Activated CD8-positive, alpha-beta memory T cell treated with anti-CD3 and anti-CD28 coated beads, Interleukin-2, amount 50 U/mL, for 24 hours (primary cell): Measurements from ENCODE around the gene DTNBP1.

Source experiments
- DNase-seq: peaks from one replicate; pipeline ENCODE4 v3.0.0-alpha.2; 2020; ENCODE audit errors: extremely low read depth

Gene DTNBP1

GRCh38 chr6:15481390-15482291 lies 181.2 kb downstream of the DTNBP1 start:
- DNase-seq: no peak

- DNase-seq: no peak
Observed at GRCh38 chr6:15480525-15480924, 182.3 kb downstream of the DTNBP1 start.

GRCh38 chr6:15479761-15480160 lies 183.1 kb downstream of the DTNBP1 start:
- DNase-seq: no peak

- no peak for DNase-seq
Observed at GRCh38 chr6:15477746-15478145, 185.1 kb downstream of the DTNBP1 start.

- DNase-seq: no peak
Observed at GRCh38 chr6:15476631-15477380, 186.0 kb downstream of the DTNBP1 start.

- no peak for DNase-seq
Observed at GRCh38 chr6:15475872-15476271, 187.0 kb downstream of the DTNBP1 start.

- DNase-seq: no peak
Observed at GRCh38 chr6:15475261-15475660, 187.6 kb downstream of the DTNBP1 start.

- DNase-seq: no peak
Observed at GRCh38 chr6:15474196-15474595, 188.6 kb downstream of the DTNBP1 start.

GRCh38 chr6:15473741-15474161 lies 189.1 kb downstream of the DTNBP1 start:
- no peak for DNase-seq

- no peak for DNase-seq
Observed at GRCh38 chr6:15473174-15473573, 189.7 kb downstream of the DTNBP1 start.
